ENCODE data around the gene HMG20B. TPM values are rescaled to one million over a fixed set of nuclear protein-coding genes. Genes with fewer than 3 reads are reported as not detected.

HMG20B gene
- total RNA-seq, 1 experiment from 2014 or later: 186 TPM

- ChIA-PET RAD21 (ENCODE audit: low non-redundant PET in 1 of 2, low total read pairs in 2 of 2, uncharacterized antibody in 2 of 2, unreplicated experiment in 2 of 2) (no interaction called here), POLR2A (no interaction called here)
- intact Hi-C loops (cut with micrococcal nuclease): no loop called here
Measured at GRCh38 chr19:3601021-3601420, 28.3 kb downstream of the HMG20B start.

More at GRCh38 chr19:3601021-3601420, 28.3 kb downstream of the HMG20B start:
- Histone ChIP-seq H3K36me3 (ENCODE audit: control insufficient read depth in 1 of 2, insufficient read depth in 2 of 2, low read length in 2 of 2) (no peaks in the 10 kb centered on the region), H3K9me2 (ENCODE audit: insufficient read depth) (no peaks in the 10 kb centered on the region), H3K9me3 (ENCODE audit: control insufficient read depth in 1 of 2, insufficient read depth in 1 of 2, low read depth in 1 of 2, low read length in 2 of 2) (no peaks in the 10 kb centered on the region), H3K4me3 (replicated peaks in 1 of 2; ENCODE audit: low read depth in 1 of 2, low read length in 2 of 2) (no peak overlapping the region), H3K79me2 (ENCODE audit: insufficient read depth, low read length) (no peaks in the 10 kb centered on the region), H3K27ac (ENCODE audit: low read depth, low read length) (no peak overlapping the region), H4K20me1 (ENCODE audit: insufficient read depth) (no peaks in the 10 kb centered on the region), H2AFZ (ENCODE audit: low read depth, low read length, poor library complexity, severe bottlenecking) (no peak overlapping the region), H3K4me2 (ENCODE audit: low read length) (no peak overlapping the region), H3K4me1 (ENCODE audit: control insufficient read depth in 1 of 2, insufficient read depth in 2 of 2, low read length in 2 of 2) (peaks cover 6 to 8% of the 10 kb centered on the region in 2 experiments; a peak in 3 of 4 replicates), H3K9ac (ENCODE audit: low read length) (no peak overlapping the region), H3K27me3 (ENCODE audit: insufficient read depth, low read length) (no peaks in the 10 kb centered on the region)
- TF ChIP-seq FOSL1 (IDR thresholded peaks at IDR 0.05; ENCODE audit: low read depth) (no peak), MAX (IDR thresholded peaks at IDR 0.05) (no peak), JUND (IDR thresholded peaks at IDR 0.05) (no peak), REST (IDR thresholded peaks at IDR 0.05; ENCODE audit: low read depth) (no peak), POLR2AphosphoS5 (IDR thresholded peaks at IDR 0.05; ENCODE audit: low read depth, low read length) (no peak), POLR2A (IDR thresholded peaks at IDR 0.05; ENCODE audit: borderline replicate concordance, extremely low read depth, insufficient read depth, insufficient read length) (no peak), EGR1 (IDR thresholded peaks at IDR 0.05; ENCODE audit: low read depth) (no peak), TCF7L2 (IDR thresholded peaks at IDR 0.05; ENCODE audit: borderline replicate concordance, extremely low read depth, insufficient read depth, insufficient read length) (no peak), YY1 (IDR thresholded peaks at IDR 0.05; ENCODE audit: extremely low read depth, insufficient replicate concordance, low read depth, low read length) (no peak), SIN3A (IDR thresholded peaks at IDR 0.05; ENCODE audit: low read depth) (no peak), EZH2 (IDR thresholded peaks at IDR 0.05) (no peak), ATF3 (IDR thresholded peaks at IDR 0.05) (no peak), RAD21 (IDR thresholded peaks at IDR 0.05; ENCODE audit: low read depth) (no peak), ZFX (IDR thresholded peaks at IDR 0.05) (no peak), ELF1 (IDR thresholded peaks at IDR 0.05; ENCODE audit: borderline replicate concordance, low read depth) (no peak), CBX3 (IDR thresholded peaks at IDR 0.05; ENCODE audit: low read depth) (no peak), CEBPB (IDR thresholded peaks at IDR 0.05; ENCODE audit: low read depth) (no peak), CTCF (IDR thresholded peaks at IDR 0.05 in 2 of 3, conservative IDR thresholded peaks at IDR 0.05 in 1 of 3; ENCODE audit: borderline replicate concordance in 1 of 3, insufficient read depth in 1 of 3, low read depth in 2 of 3, low read length in 2 of 3) (no peak), ZNF274 (IDR thresholded peaks at IDR 0.05; ENCODE audit: low read depth, low read length) (no peak), SP1 (IDR thresholded peaks at IDR 0.05; ENCODE audit: low read depth) (no peak)
- DNase-seq (ENCODE audit: low read depth, low spot score) (no peak), ATAC-seq (no peak)
- no TSS peak for BruUV-seq (replicated peaks)
- CTCF ChIA-PET: no interaction called here

All from HCT116 (cell line).